Keratinocyte (primary cell): ENCODE data around the gene ABCC6. TPM values are rescaled to one million over a fixed set of nuclear protein-coding genes. Genes with fewer than 3 reads are reported as not detected.

ENCODE experiments used
- DNase-seq: peaks from one replicate; pipeline ENCODE4 v3.0.0-alpha.2; 2011; ENCODE audit warnings: low read depth, missing footprints, low spot score
- FAIRE-seq: peaks from 2 replicates; lab custom pipeline; 2011; peaks lifted over from hg19 to GRCh38; lab: Jason Lieb, UNC
- H2AFZ ChIP-seq: 2 replicates; pipeline ENCODE4 v1.6.0; 2012; ENCODE audit warnings: low read length, control low read depth, inconsistent platforms; ENCODE audit not compliant: control insufficient read depth
- H3K27ac ChIP-seq: 2 replicates; pipeline ENCODE4 v1.5.1; 2011; ENCODE audit warnings: low read length; ENCODE audit not compliant: control insufficient read depth, insufficient read depth
- H3K27me3 ChIP-seq: 3 replicates; pipeline ENCODE4 v1.6.0; 2011; ENCODE audit warnings: low read length; ENCODE audit not compliant: control insufficient read depth, insufficient read depth; ENCODE audit errors: extremely low read depth
- H3K36me3 ChIP-seq, 2 experiments: 2 replicates in 1 of 2; 3 replicates in 1 of 2; pipeline ENCODE4 v1.5.1; 2011; ENCODE audit warnings: low read length in 2 of 2, mild to moderate bottlenecking in 1 of 2; ENCODE audit not compliant: control insufficient read depth in 2 of 2, insufficient read depth in 2 of 2; ENCODE audit errors: extremely low read depth in 1 of 2
- H3K4me1 ChIP-seq: 3 replicates; pipeline ENCODE4 v1.5.1; 2011; ENCODE audit warnings: low read length; ENCODE audit not compliant: control insufficient read depth, insufficient read depth; ENCODE audit errors: extremely low read depth
- H3K4me2 ChIP-seq: 3 replicates; pipeline ENCODE4 v1.6.0; 2011; ENCODE audit warnings: low read depth, low read length; ENCODE audit not compliant: control insufficient read depth, insufficient read depth; ENCODE audit errors: extremely low read depth
- H3K4me3 ChIP-seq, 3 experiments: fragments of 200-600 bp in 1 of 3; sonication (generic) in 1 of 3; 2 replicates in 2 of 3; 3 replicates in 1 of 3; pipeline ENCODE4 v1.5.1; 2011 to 2016; ENCODE audit warnings: low read length in 3 of 3, mild to moderate bottlenecking in 3 of 3, control low read depth in 2 of 3, inconsistent platforms in 1 of 3, low read depth in 1 of 3, mixed read lengths in 1 of 3, mixed run types in 1 of 3, moderate library complexity in 1 of 3; ENCODE audit not compliant: control insufficient read depth in 2 of 3, insufficient read depth in 2 of 3; ENCODE audit errors: extremely low read depth in 1 of 3
- H3K79me2 ChIP-seq: 2 replicates; pipeline ENCODE4 v1.6.0; 2012; ENCODE audit warnings: low read length; ENCODE audit not compliant: control insufficient read depth, insufficient read depth
- H3K9ac ChIP-seq: 3 replicates; pipeline ENCODE4 v1.6.0; 2011; ENCODE audit warnings: low read length; ENCODE audit not compliant: control insufficient read depth, insufficient read depth; ENCODE audit errors: extremely low read depth
- H3K9me1 ChIP-seq: 3 replicates; pipeline ENCODE4 v1.6.0; 2011; ENCODE audit warnings: low read length; ENCODE audit not compliant: control insufficient read depth, insufficient read depth; ENCODE audit errors: extremely low read depth
- H3K9me3 ChIP-seq: 2 replicates; pipeline ENCODE4 v1.5.1; 2012; ENCODE audit warnings: low read depth, low read length; ENCODE audit not compliant: control insufficient read depth
- H4K20me1 ChIP-seq: 3 replicates; pipeline ENCODE4 v1.6.0; 2011; ENCODE audit warnings: low read length; ENCODE audit not compliant: control insufficient read depth, insufficient read depth; ENCODE audit errors: extremely low read depth
- CTCF ChIP-seq, 3 experiments: IDR thresholded peaks in 1 of 3; conservative IDR thresholded peaks in 1 of 3; optimal IDR thresholded peaks in 1 of 3; 2 replicates in 2 of 3; 3 replicates in 1 of 3; pipeline versions ENCODE3 to v1.5.1; 2011; ENCODE audit warnings: low read length in 3 of 3, mild to moderate bottlenecking in 3 of 3, moderate library complexity in 2 of 3, control low read depth in 1 of 3, inconsistent platforms in 1 of 3; ENCODE audit not compliant: insufficient read depth in 2 of 3; ENCODE audit errors: extremely low read depth in 1 of 3
- EZH2 ChIP-seq: IDR thresholded peaks from one replicate; pipeline ENCODE4 v1.6.1; 2012; ENCODE audit warnings: inconsistent platforms, mild to moderate bottlenecking, low read length, moderate library complexity
- dilution Hi-C: fragments of 300-500 bp; cut with MboI; formaldehyde crosslinking; loops from one replicate; pipeline ENCODE4 v1.7.0; 2020; ENCODE audit warnings: low sequenced_read_pairs; ENCODE audit not compliant: extremely low pct_ligation_motif_present
- polyA plus RNA-seq, 5 experiments: library from polyadenylated mRNA; depleted of rRNA in 3 of 5; stranded (reverse) in 3 of 5; stranded (forward) in 1 of 5; unstranded in 1 of 5; fragments of >200 nt; gene quantifications; 1 replicate in 1 of 5; 2 replicates in 3 of 5; 3 replicates in 1 of 5; pipeline versions ENCODE4 v1.2.1 to v1.2.3, GENCODE V29; 2011 to 2012; ENCODE audit warnings: missing spikeins in 2 of 5, low read depth in 1 of 5, low replicate concordance in 1 of 5

ABCC6 gene
- polyA plus RNA-seq, 1 donor (not counting 4 experiments of a cell fraction or from before 2014, with no cell fraction given), result not detected

- Histone ChIP-seq H2AFZ (no peak overlapping the region), H3K9ac (no peak overlapping the region), H3K9me3 (no peaks in the 10 kb centered on the region), H3K27ac (no peak overlapping the region), H3K9me1 (no peaks in the 10 kb centered on the region), H4K20me1 (no peaks in the 10 kb centered on the region), H3K4me2 (no peak overlapping the region), H3K36me3 (no peaks in the 10 kb centered on the region), H3K4me1 (no peaks in the 10 kb centered on the region), H3K27me3 (no peaks in the 10 kb centered on the region), H3K4me3 (no peak overlapping the region), H3K79me2 (no peaks in the 10 kb centered on the region)
- no peak for FAIRE-seq
- no peak for TF ChIP-seq CTCF (optimal IDR thresholded peaks at IDR 0.05 in 1 of 3, IDR thresholded peaks at IDR 0.05 in 1 of 3, conservative IDR thresholded peaks at IDR 0.05 in 1 of 3; ENCODE audit: extremely low read depth in 1 of 3, insufficient read depth in 2 of 3, low read length in 3 of 3)
- TF ChIP-seq EZH2, result no peak
- dilution Hi-C loops, result no loop called here
- no peak for DNase-seq
Measured at GRCh38 chr16:16168431-16168830, 54.9 kb downstream of the ABCC6 start.

DNA sequence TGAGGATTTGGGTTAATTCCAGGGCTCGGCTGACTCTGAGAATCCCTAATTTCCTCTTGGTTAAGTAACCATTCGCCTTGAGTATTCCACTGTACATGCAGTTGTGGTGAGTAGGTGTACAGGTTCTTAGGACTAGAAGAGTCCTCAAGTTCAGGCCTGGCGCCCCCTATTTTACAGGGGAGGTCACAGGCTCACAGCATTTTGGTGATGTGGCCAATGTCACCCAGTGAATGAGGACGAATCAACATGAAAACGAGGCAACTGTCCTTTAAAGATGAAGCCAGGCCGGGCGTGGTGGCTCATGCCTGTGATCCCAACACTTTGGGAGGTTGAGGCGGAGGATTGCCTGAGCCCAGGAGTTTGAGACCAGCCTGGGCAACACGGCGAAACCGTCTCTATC is 55.4 kb downstream of the ABCC6 start:
- H3K27ac ChIP-seq, result no peak overlapping the region
- H3K9ac ChIP-seq, result no peak overlapping the region
- no peak overlapping the region for H3K4me3 ChIP-seq
- H3K79me2 ChIP-seq, result no peaks in the 10 kb centered on the region
- H3K4me2 ChIP-seq, result no peak overlapping the region
- H4K20me1 ChIP-seq, result no peaks in the 10 kb centered on the region
- no peaks in the 10 kb centered on the region for H3K4me1 ChIP-seq
- DNase-seq (no peak), FAIRE-seq (no peak)
- H2AFZ ChIP-seq, result no peak overlapping the region
- dilution Hi-C loops, result no loop called here
- H3K9me1 ChIP-seq, result no peaks in the 10 kb centered on the region
- TF ChIP-seq EZH2, result no peak
- TF ChIP-seq CTCF (optimal IDR thresholded peaks at IDR 0.05 in 1 of 3, IDR thresholded peaks at IDR 0.05 in 1 of 3, conservative IDR thresholded peaks at IDR 0.05 in 1 of 3; ENCODE audit: extremely low read depth in 1 of 3, insufficient read depth in 2 of 3, low read length in 3 of 3), result no peak
- no peaks in the 10 kb centered on the region for H3K27me3 ChIP-seq
- H3K36me3 ChIP-seq, result no peaks in the 10 kb centered on the region
- H3K9me3 ChIP-seq, result no peaks in the 10 kb centered on the region
